Choroid plexus epithelial cell (primary cell): ENCODE results near the gene ESAM.

ENCODE experiments used
- DNase-seq: peaks from one replicate; pipeline ENCODE4 v3.0.0-alpha.2; 2010; ENCODE audit warnings: low read depth
- H3K4me3 ChIP-seq: 2 replicates; pipeline ENCODE4 v1.5.1; 2011; ENCODE audit warnings: low read depth, mild to moderate bottlenecking, control low read depth, low read length, moderate library complexity
- CTCF ChIP-seq: conservative IDR thresholded peaks from 2 replicates; pipeline ENCODE4 v1.5.1; 2011; ENCODE audit warnings: low read depth, mild to moderate bottlenecking, control low read depth, inconsistent platforms, low read length, moderate library complexity

The ESAM gene

GRCh38 chr11:124762624-124763155 lies 600 bp upstream of the ESAM start:
- no peak for TF ChIP-seq CTCF
- peak overlapping the region; percentile 55 for H3K4me3 ChIP-seq
- no peak for DNase-seq

GRCh38 chr11:124761301-124762104 lies 587 bp downstream of the ESAM start:
- no peak for DNase-seq
- H3K4me3 ChIP-seq: no peak overlapping the region
- TF ChIP-seq CTCF: no peak

- no peak for TF ChIP-seq CTCF
- DNase-seq: no peak
- no peak overlapping the region for H3K4me3 ChIP-seq
Measured at GRCh38 chr11:124760806-124761205, 1.3 kb downstream of the ESAM start.

- DNase-seq: no peak
- H3K4me3 ChIP-seq: no peak overlapping the region
- no peak for TF ChIP-seq CTCF
Measured at GRCh38 chr11:124760205-124760652, 1.9 kb downstream of the ESAM start.

GRCh38 chr11:124759266-124760204 lies 2.6 kb downstream of the ESAM start:
- DNase-seq: no peak
- no peak overlapping the region for H3K4me3 ChIP-seq
- TF ChIP-seq CTCF: no peak

GRCh38 chr11:124758355-124759265 lies 3.5 kb downstream of the ESAM start:
- H3K4me3 ChIP-seq: peak overlapping the region; percentile 36
- peak; percentile 69 for DNase-seq
- peak; percentile 72 for TF ChIP-seq CTCF
